Fibroblast of pulmonary artery (primary cell): ENCODE results near the gene HOATZ.

Experiments used
- DNase-seq: peaks from one replicate; pipeline ENCODE4 v3.0.0-alpha.2; 2010; ENCODE audit warnings: low read depth
- H3K4me3 ChIP-seq: replicated peaks from 2 replicates; pipeline ENCODE4 v1.5.1; 2011; ENCODE audit warnings: low read depth, mild to moderate bottlenecking, control low read depth, low read length, moderate library complexity
- TF ChIP-seq, protein P1 (sequence below): IDR thresholded peaks from 2 replicates; pipeline ENCODE4 v1.5.1; 2011; ENCODE audit warnings: mild to moderate bottlenecking, control low read depth, low read length, inconsistent platforms; ENCODE audit errors: missing control alignments

Gene HOATZ

GRCh38 chr11:111515591-111515990 is 1.0 kb downstream of the HOATZ start:
- H3K4me3 ChIP-seq: no peak overlapping the region
- no peak for DNase-seq
- TF ChIP-seq, protein P1, sequence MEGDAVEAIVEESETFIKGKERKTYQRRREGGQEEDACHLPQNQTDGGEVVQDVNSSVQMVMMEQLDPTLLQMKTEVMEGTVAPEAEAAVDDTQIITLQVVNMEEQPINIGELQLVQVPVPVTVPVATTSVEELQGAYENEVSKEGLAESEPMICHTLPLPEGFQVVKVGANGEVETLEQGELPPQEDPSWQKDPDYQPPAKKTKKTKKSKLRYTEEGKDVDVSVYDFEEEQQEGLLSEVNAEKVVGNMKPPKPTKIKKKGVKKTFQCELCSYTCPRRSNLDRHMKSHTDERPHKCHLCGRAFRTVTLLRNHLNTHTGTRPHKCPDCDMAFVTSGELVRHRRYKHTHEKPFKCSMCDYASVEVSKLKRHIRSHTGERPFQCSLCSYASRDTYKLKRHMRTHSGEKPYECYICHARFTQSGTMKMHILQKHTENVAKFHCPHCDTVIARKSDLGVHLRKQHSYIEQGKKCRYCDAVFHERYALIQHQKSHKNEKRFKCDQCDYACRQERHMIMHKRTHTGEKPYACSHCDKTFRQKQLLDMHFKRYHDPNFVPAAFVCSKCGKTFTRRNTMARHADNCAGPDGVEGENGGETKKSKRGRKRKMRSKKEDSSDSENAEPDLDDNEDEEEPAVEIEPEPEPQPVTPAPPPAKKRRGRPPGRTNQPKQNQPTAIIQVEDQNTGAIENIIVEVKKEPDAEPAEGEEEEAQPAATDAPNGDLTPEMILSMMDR: no peak

DNA sequence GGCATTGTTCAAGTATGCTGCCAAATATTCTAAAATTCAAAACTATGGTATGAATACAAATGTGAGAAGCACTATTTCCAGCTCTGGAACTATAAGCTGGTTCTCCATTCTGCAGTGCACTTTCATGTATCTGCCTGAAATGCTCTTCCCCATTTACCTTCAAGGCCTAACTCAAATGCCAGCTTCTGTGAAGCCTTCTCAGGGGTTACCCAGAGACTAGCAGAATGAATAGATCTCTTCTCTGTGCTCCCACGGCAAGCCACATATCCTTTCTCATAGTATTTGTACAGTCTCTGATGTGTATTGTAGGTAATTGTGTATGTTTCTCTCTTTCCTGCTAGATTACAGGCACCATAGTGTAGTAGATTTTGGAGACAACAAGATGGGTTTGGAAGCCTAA is 4.1 kb downstream of the HOATZ start:
- no peak for DNase-seq
- TF ChIP-seq, protein P1: no peak
- H3K4me3 ChIP-seq: no peak overlapping the region

- no peak overlapping the region for H3K4me3 ChIP-seq
- TF ChIP-seq, protein P1: no peak
- peak; percentile 40 for DNase-seq
Measured at GRCh38 chr11:111520560-111520959, 6.0 kb downstream of the HOATZ start.

- H3K4me3 ChIP-seq: no peak overlapping the region
- DNase-seq: no peak
- TF ChIP-seq, protein P1: no peak
Measured at GRCh38 chr11:111521135-111521534, 6.6 kb downstream of the HOATZ start.

DNA sequence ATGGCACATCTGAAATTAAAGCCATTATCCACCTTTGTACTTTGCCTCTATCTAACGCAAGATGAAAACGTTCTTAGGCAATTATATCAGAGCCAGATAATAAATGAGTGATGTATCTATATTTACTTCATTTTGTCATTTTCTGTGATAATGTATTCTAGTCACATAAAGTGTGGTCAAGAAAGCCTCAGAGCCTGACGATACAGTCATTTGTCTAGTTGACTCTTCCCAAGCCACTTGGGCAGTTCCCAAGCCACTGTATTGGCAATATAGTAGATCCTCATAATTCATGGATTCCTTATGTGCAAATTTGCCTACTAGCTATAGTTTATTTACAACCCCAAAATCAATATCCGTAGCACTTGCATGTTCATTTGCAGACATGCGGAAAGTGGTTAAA is 7.8 kb downstream of the HOATZ start:
- TF ChIP-seq, protein P1: no peak
- H3K4me3 ChIP-seq: no peak overlapping the region

GRCh38 chr11:111523343-111523742 is 8.8 kb downstream of the HOATZ start:
- DNase-seq: no peak
- TF ChIP-seq, protein P1: no peak
- no peak overlapping the region for H3K4me3 ChIP-seq

More for the DNA sequence above, 7.8 kb downstream of the HOATZ start:
- no peak for DNase-seq

- H3K4me3 ChIP-seq: no peak overlapping the region
- DNase-seq: no peak
- TF ChIP-seq, protein P1: no peak
Measured at GRCh38 chr11:111524056-111524455, 9.5 kb downstream of the HOATZ start.
